Measurements from ENCODE around the gene SUMF1.

Gene SUMF1

DNA sequence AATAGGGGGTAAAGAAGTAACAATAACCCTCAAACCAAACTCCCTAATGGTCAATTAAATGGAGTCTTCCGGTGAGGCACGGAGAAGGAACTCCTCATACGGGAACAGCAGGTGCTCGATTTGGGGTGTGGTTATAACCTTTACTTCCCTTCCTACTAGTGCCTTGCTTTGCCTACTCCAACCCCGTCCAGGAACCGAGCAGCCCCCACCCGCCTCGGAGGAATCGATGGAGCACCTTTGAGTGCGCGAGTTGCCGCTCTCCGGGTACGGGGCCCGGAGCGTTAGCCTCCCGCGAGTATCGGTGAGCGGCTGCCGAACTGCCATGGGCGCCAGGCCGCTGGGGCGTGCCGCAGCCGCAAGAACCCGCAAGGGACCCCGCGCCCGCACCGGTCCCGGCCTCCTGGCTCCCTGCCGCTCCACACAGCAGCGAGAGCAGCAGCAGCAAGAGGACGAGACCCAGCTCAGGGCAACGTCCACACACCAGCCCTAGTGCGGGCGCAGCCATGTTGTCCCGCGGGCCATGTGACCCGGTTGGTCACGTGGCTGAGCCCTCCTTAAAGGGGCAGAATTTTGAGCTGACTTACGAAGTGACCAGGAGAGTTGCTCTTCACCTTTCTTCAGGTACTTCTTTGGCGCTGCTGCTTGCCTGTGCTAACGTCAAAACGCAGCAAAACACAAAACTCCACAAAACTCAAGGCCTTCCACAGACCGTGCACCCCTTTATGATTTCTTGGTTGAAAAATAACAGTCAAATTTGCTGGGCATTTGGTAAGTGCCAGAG, at the start of gene SUMF1:
SUMF1 (minus strand) TSS at position 529 of the 781 bp plus-strand sequence; CDS start at position 505, 24 bp downstream.
- DNase-seq = peak; percentile 75

DNA sequence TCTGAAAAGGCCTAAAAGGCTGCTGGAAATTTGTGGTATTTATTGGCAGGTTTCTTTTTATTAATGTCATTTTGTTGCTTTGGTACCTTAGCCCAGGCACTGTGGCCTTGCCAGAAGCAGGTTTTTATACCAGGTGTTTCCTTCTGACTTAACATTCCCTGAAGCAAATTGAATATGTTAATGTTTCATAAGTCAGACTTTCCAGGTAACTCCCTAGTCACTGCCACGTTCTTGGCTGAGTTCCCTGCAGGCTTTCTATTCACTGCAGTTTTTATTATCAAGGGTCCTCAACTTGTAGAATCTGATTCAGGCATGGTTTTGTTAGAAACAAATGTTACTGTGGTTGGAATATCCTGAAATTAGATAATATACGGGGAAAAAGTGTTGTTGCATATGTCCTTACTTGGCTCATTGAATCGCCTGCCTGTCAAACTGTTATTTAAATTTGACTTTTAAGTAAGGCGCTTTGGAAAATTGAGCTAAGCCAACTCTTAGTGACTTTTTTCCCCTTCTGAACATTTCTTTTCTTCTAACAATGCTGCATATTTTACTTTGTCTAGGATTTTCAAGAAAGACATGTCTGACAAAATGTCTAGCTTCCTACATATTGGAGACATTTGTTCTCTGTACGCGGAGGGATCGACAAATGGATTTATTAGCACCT, 49.0 kb upstream of the SUMF1 start:
- no peak for DNase-seq

DNA sequence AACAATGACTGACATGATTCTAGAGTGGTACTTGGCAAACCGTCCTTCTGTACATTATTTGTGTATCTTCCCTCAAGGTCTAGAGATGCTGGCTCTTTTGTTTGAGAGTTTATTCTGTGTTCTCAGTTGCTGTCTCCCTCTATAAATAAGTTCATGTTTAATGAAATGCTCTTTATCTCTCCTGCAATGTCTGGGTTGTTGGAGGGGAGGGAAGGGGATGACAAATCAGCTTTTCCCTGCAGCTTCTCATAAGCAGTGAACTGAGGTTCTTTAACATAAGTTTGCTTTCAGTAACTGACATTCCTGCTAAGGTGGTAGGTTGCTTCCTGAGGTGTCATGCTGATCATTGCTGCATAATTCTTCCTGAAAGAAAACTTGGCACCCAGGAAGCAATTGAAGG, 47.8 kb upstream of the SUMF1 start:
- DNase-seq = no peak

DNA sequence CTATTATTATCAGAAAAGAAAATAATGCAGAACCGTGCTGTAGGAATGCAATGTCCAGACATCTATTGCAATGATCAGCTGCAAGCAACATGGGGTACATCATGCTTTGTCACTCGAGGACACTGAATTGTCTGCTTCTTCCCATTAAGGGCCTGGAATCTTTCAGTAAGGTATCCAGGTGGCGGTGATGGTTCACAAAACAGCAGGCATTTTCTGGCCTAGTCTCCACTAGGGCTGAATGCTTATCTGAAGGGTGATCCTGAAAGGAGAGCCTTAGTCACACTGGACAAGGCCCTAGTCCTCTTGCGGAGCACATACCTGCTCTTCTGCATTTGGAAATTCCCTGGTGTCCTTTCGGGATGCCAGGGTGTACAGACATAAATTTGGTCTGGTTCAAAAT, 47.3 kb upstream of the SUMF1 start:
- no peak for DNase-seq

DNA sequence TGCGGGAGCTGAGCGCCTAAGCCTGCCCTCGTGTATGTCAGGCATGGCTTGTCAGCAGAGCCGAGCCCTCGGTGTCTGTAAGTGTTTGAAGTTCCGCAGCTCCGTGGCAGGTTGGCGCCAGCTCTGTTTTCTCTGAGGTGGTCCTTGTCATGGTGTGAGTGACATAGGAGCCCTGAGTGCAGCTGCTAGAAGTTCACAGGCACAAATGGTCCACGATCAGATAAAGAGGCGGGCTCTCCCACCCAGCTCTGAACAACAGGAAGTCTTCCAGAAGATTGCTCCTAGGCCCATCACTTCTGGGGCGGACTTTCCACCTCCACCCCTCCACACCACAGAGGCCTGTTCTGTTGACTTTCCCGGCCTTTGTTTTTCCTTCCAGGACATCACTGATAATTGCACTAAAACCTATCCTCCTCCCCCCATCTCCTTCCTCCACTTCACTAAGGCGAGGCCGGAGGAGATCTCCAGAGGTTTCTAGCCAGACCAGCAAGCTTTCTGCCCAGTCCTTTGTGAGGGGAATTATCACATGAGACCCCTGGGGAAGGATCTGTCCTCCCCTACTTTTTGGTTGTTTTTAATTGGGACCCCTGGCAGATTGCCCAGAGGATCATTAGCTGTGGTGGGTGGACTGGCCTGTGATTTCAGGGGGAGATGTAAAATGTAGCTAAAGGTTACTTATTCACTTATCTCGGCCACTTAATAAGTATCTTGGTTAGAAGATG, 46.0 kb upstream of the SUMF1 start:
- DNase-seq = no peak

DNA sequence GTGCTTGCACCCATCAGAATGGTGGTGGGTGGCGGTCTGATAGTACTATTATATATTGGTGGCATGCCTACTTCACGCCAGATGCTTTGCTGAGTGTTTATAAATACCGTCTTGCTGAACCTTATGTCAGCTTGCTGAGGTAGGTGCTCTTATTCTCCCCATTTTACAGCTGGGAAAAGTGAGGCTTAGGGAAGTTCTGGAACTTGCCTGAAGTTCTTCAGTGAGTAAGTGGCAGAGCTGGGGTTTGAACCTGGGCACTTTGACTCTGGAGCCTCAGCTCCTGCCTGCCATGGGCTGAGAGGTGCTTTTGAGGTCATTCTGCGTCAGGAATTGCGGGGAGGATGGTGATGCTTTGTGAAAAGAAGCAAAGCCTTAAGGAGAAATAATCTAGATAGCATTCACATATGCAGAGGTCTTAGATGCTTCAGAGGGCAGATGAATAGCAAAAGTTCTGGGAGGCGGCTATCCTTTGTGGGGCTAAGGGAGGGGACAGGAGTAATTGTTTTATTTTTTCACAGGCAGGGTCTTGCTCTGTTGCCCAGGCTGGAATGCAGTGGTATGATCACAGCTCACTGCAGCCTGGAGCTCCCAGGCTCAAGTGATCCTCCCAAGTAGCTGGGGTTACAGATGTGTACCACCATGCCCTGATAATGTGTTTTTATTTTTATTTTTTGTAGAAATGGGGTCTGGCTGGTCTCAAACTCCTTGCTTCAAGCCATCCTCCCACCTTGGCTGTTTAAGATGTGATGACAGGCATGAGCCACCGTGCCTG, 44.6 kb upstream of the SUMF1 start:
- no peak for DNase-seq

DNA sequence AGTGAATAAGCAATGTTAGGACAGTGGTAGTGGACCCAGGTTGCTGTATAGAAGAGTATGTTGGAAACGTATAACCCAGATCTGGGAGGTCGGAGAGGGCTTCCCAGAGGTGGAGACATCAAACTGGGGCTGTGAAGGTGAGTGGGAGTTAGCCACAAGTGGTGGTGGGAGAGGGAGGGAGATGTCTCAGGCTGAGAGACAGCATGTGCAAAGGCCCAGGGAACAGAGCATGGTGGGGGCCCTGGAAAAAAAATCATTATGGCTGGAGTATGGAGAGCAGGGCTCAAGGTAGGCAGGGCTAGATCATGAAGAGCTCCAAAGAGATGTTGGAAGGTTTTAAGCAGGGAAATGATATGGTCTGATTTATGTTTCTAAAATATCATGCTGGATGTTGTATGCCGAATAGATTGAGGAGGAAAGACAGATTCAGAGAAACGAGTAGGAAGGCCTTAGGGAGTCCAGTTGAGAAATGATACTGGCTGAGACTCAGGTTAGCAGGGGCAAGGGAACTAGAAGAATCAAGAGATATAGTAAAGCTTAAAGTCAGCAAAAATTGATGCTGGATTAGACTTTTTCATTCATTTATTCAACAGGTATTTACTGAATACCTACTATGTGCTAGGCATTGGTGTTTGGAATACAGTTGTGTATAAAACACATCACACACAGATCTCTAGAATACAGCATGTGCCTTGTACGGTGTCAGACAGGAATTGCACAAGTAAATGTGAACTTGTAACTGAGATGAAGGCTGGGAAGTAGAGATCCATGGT, 43.1 kb upstream of the SUMF1 start:
- DNase-seq = no peak

DNA sequence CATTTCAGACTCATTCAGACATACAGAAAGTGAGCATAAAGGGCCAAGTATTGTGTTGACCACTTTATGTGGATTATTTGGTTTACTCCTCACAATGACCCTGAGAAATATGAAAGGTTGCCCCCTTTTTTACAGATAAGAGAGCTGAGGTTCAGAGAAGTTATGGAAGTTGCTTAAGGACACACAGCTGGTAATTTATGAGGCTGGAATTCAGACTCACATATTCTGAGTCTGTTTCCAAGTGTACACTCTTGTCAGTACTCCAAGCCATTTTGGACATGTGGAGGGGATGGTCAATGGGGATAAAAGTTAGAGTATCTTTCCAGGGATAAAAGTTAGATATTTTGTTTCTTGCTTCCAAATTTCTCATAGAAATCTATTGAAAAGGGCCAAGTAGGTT, 42.0 kb upstream of the SUMF1 start:
- no peak for DNase-seq

DNA sequence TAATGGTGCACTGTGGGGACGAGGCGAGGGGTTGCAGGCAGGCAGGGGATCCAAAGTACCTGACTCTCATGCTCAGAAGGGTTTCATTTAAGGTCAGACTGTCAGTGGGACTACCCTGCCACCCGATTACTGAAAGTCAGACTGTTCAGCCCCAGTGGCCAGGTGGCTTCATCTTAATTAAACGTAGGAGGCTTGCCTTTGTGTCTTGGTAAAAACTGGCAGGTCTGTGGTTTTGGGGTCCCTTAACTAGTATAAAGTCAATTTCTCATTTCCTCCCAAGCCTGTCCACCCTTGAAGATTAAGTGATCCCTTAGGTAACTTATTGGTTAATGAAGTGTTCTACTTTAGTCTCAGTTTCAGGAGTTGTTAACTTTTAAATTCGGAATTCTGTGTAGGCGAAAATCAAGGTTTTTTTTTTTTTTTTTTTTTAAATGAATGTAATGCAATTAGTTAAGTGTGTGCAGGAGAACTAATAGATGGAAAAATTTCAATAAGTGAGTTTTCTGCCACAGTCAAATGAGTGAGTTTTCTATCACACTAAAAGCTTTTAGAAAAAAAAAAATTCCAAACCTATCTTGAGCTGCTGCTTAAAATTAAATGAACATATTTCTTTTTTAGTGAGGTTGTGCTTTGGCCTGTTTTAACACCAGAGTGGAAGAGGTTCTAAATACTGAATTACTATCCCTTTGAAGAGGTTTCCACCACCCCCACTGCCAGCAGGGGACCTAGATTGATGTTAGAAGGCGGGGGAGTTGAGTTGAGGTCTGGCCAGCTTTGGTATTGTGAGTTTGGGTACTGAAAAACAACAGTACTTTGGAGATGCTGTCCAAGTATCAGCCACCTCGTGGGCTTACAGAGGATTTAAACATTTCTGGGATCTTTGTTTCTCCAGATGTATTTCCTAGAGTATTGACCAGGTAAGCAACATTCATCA, 41.2 kb upstream of the SUMF1 start:
- DNase-seq = no peak

DNA sequence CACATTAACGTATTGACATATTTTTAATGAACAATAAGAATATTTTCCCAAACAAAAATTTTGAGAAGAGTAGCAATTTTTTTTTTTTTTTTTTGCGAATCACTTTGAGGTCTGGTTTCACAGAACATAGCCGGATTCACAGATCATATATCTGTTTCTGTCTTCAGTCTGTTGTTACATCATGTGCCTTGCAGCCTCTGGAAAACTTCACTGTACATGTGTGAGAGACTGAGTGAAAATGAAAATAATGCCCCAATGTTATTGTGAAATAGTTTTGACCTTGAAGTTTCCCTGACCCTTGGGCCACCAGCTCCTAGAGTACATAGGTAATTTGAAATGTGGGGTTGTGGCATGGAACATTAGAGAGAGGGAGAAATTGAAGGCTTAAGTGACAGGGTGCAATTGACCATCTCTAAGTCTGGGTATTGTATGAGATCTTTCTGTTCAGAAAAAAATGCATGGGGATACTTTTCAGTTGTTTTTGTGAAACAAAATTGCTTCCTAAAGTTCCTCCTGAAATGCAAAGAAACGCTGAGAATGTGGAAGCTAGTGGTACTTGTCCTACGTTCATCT, 40.0 kb upstream of the SUMF1 start:
- DNase-seq = no peak

DNA sequence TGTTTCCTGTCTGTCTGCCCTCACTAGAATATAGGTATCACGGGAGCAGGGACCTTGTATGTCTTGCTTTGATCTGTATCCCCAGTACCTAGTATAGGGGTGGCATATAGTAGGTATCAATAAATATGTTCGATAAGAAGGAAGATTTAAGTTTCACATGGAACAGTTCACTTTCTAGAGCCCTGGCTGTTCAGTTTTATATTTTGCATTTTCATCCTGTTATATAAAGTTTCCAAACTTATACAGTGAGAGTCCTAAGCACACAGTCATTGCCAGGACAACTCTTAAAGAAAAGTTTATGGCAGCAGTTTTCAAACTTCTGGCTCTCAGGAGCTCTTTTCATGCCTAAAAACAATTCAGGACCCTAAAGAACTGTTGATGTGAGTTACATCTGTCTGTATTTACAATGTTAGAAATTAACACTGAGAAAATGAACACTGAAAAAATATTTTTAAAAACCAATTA, 39.5 kb upstream of the SUMF1 start:
- DNase-seq = no peak

DNA sequence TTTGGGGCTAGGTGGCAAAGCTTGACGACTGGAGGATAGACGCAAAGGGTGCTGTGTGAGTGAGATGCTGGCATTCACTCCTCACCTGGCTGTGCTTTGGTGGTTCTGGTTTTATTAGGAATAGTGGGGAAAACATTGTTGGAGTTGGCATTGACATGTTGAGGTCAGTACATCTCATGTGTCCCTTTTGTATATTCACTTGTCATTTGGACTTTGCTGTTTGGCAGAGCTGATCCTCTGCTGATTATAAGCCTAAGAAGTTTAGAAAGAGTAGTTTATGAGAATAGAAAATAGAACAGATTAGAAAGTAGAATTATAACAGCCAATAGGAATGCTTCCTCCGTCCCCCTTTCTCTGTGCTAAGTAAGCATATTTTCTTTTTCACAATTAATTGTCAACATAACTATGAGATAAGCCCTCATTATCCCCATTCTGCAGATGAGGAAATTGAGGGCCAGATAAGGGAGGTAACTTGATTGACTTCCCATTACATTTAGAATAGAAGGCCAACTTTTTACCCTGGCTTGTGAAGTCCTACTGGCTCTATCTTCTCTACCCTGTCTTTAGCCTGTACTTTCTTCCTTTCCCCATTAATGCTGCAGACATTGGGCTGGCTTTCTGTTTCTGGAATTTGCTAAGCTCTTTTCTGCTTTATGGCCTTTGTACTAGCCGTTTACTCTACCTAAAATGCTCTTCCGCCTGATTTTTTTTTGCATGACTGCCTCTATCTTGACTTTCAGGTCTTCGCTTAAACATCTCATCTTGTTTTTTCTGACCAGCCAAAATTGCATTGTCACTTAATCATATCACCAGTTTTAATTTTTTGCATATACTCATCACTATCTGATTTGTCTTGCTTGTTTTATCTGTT, 38.9 kb upstream of the SUMF1 start:
- DNase-seq = no peak

DNA sequence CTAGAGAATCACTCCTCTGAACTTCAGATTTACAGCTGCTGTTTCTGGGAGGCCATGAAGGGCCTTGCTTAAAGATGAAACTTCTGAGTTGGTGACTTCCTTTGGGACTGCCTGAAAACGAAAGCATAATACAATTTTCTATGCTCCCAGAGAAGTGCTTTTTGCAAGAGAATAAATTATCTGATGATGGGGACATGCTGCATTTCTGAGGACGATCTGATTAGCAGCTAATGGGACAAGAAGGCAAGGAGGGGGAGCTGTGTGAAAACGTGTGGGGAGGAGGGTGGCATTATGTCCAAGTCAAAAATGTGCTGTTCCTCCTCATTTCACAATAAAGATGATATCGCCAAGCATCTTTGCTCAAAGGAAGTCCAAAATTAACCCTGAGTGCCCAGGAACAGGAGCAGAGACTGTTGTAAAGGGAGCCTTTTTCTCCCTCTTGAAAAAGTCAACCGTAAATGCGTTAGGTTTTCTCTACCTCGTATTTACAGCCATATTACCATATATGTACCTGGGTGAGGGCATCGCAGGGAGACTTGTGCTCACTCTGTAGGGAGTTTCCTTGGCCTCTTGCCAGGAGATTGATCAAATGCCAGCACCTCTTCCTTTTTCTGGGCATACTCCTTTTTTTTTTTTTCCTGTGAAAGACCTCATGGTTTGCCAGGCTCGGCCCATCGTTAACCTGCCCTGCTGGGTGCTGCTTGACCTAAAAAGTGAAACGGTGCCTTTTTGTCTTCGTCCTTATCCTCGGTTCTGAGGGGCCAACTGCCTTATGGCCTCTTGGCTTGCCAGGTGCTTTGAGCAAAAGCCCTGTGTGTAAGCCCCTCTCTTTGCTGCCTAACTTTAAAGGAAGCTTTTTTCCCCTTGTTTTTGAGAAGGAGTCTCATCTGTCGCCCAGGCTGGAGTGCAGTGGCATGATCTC, 37.5 kb upstream of the SUMF1 start:
- DNase-seq = peak; percentile 23

DNA sequence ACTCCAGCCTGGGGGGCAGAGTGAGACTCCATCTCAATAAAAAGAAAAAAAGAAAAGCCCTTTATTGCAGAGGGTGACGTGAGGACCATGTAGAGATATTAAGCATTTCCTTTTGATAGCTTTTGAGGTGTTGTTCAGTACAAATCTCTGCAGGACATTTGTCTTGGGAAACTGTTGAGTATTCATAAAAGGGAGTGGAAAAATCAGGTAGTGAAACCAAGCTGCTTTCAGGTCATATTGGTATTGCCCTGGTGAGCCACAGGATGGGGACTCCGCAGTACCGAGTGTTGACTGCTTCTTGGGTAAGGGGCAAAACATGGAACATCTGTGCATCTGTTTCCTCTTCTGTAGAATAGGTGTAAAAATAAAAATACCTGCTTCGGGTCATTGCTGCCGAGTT, 36.0 kb upstream of the SUMF1 start:
- no peak for DNase-seq

DNA sequence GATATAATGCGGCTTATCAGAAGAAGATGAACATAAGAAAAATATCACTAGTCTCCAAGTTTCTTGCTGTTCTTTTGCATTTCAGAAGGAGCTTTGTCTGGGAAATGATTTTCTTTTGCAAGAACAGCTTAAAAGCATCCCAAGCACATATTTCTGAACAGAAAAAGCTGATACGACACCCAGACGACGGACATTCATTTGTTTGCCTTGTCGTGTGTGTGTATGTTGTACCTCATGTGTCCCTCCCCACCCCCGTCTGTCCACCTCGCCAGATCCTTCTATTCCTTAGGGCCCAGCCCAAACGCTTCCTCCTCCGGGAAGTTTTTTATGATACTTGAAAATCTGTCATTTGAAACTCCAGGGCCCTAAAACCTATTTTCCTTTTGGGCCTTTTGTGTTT, 34.9 kb upstream of the SUMF1 start:
- DNase-seq = no peak

DNA sequence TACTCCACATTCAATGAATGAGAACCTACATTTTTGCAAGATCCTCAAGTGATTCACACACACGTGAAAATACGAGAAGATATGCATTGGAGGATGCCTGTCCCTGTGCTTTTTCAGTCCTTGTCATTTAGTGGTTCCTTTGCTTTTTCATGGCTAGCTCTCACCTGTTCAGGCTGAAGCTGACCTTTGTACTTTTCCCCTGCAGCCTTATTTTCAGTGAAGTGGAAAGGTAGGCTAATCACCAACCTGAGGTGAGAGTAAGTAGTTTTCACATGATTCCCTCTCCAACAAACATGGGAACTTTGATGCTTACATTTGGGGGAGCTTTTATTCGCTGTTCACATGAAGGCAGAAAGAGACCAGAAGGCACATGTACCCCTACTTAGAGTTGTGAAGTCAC, 34.4 kb upstream of the SUMF1 start:
- DNase-seq = no peak

DNA sequence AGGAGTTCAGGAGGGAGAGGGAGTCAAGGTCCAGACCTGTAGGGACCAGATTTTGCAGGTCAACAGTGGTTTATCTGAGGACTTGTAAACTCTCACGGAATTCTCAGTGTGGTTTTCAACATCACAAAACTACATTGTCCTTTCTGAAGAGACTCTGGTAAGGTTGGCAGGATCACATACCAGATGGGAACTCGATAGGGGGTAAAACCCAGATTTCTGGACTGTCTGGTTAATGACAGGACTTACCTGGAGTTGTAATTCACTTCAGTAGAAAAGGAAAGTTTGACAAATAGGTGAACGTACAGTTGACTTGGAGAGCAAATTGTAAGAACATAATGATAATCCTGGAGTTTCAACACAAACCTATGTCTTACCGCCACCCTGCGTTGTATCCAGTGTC, 31.4 kb upstream of the SUMF1 start:
- no peak for DNase-seq

DNA sequence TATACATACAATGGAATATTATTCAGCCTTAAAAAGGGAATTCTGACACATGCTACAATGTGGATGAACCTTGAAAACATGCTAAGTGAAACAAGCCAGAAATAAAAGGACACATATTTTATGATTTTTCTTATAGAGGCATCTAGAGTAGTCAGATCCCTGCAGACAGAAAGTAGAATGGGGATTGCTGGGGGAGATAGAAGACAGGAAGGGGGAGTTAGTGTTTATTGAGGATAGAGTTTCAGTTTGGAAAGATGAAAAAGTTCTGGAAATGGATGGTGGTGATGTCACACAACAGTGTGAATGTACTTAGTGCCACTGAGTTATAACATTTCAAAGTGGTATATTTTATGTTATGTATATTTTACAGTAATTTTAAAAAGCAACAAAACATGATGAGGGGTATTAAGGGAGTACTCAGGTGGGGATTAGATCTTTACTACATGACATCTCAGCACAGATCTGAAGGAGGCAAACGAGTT, 30.8 kb upstream of the SUMF1 start:
- no peak for DNase-seq
